ENCODE measurements around the gene RARRES1. TPM values are rescaled to one million over a fixed set of nuclear protein-coding genes. Genes with fewer than 3 reads are reported as not detected.

The RARRES1 gene
- total and polyA plus RNA-seq, 4 donors = 36.3 to 110 (median 51.6) TPM

DNA sequence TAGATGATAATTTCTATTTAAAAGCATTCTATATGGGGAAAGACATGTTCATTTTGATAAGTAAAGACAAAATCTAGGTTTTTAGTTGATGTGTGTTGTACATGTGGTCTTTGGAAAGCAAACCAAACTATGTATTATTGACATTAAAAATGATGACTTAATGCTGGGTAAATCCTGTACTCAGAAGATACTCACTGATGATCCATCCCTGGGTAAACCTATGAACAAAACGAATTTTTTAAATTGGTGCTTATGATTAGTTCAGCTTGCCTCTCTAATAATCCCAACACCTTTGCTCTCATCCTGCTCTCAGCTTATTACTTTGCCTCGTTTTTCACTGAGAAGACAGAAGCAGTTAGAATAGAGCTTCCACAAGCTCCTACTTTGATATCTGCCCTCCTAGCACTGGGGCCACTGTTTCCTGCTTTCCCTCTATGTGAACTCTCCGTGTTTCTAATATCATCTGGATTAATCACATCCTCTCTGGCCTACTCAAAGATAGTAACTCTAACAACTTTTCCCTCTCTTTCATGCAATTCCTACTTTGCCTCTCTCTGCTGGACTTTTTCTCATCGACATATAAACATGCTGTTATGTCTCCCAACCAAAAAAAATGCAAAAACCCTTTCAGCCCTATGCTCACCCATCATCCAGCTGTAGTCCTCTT, 29.3 kb downstream of the RARRES1 start:
- no peak overlapping the region for H3K4me3 ChIP-seq
- H3K27me3 ChIP-seq (ENCODE audit: control insufficient read depth in 3 of 3, insufficient read depth in 3 of 3, low read length in 2 of 3) = no peaks in the 10 kb centered on the region
- ATAC-seq (ENCODE audit: insufficient read depth, low FRiP score) (no peak), DNase-seq (no peak)
- 70 to 80% methylated on average over 4 of the region's 4 CpGs for WGBS, 2 donors
- TF ChIP-seq, protein P1, sequence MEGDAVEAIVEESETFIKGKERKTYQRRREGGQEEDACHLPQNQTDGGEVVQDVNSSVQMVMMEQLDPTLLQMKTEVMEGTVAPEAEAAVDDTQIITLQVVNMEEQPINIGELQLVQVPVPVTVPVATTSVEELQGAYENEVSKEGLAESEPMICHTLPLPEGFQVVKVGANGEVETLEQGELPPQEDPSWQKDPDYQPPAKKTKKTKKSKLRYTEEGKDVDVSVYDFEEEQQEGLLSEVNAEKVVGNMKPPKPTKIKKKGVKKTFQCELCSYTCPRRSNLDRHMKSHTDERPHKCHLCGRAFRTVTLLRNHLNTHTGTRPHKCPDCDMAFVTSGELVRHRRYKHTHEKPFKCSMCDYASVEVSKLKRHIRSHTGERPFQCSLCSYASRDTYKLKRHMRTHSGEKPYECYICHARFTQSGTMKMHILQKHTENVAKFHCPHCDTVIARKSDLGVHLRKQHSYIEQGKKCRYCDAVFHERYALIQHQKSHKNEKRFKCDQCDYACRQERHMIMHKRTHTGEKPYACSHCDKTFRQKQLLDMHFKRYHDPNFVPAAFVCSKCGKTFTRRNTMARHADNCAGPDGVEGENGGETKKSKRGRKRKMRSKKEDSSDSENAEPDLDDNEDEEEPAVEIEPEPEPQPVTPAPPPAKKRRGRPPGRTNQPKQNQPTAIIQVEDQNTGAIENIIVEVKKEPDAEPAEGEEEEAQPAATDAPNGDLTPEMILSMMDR (IDR thresholded peaks at IDR 0.05; ENCODE audit: control extremely low read depth, extremely low read depth) = no peak
- no peak overlapping the region for H3K9ac ChIP-seq (ENCODE audit: insufficient read depth in 1 of 2, low read length in 2 of 2)
- peaks cover 0 to 14% (median 7%) of the 10 kb centered on the region in 5 donors for H3K4me1 ChIP-seq (ENCODE audit: control insufficient read depth in 5 of 5, insufficient read depth in 5 of 5, low read length in 5 of 5)
- no peaks in the 10 kb centered on the region for H3K9me3 ChIP-seq (ENCODE audit: control insufficient read depth in 4 of 4, insufficient read depth in 3 of 4, low read length in 3 of 4)
- H3K27ac ChIP-seq (ENCODE audit: low read depth in 1 of 2, low read length in 1 of 2) = no peak overlapping the region
- H3K36me3 ChIP-seq (ENCODE audit: control insufficient read depth in 4 of 4, insufficient read depth in 4 of 4, low read length in 4 of 4) = peaks cover 4 to 47% (median 21%) of the 10 kb centered on the region in 4 donors

DNA sequence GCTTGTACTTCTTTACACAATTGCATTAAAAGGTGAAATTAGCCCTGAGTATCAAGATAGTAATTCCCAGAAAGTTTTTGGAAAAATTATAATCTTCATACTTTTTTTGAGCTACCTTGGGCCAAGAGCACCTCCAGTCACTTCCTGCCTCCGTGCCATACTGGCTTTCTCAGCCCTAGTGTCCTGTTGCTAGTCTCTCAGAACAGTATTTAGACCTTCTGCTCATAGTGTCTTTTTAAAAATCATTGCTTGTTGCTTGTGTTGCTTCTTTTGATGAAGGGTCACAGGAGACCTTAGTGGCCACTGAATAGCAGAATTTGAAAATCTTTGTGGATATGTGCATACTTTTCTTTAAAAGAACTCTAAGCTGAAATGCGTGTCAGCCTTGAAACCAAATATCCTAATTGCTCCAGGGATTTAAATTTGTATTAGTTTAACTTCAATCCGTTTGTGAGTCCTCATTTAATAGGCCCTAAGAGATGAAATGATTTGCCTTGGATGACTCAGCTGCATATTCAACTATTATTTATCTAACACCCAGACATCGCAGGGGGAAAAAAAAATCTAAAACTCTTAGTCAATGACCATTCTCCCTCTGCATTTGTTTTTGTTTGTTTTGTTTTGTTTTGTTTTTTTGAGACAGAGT, 30.7 kb downstream of the RARRES1 start:
- no peak overlapping the region for H3K27ac ChIP-seq (ENCODE audit: low read depth in 1 of 2, low read length in 1 of 2)
- 86 to 89% methylated on average over 4 of the region's 4 CpGs for WGBS, 2 donors
- H3K4me1 ChIP-seq (ENCODE audit: control insufficient read depth in 5 of 5, insufficient read depth in 5 of 5, low read length in 5 of 5) = peaks cover 0 to 14% (median 7%) of the 10 kb centered on the region in 5 donors
- H3K36me3 ChIP-seq (ENCODE audit: control insufficient read depth in 4 of 4, insufficient read depth in 4 of 4, low read length in 4 of 4) = peaks cover 4 to 43% (median 20%) of the 10 kb centered on the region in 4 donors
- H3K9ac ChIP-seq (ENCODE audit: insufficient read depth in 1 of 2, low read length in 2 of 2) = no peak overlapping the region
- no peak for DNase-seq
- ATAC-seq (ENCODE audit: insufficient read depth, low FRiP score) = no peak
- TF ChIP-seq, protein P1 (IDR thresholded peaks at IDR 0.05; ENCODE audit: control extremely low read depth, extremely low read depth) = no peak
- no peak overlapping the region for H3K4me3 ChIP-seq
- H3K9me3 ChIP-seq (ENCODE audit: control insufficient read depth in 4 of 4, insufficient read depth in 3 of 4, low read length in 3 of 4) = no peaks in the 10 kb centered on the region
- H3K27me3 ChIP-seq (ENCODE audit: control insufficient read depth in 3 of 3, insufficient read depth in 3 of 3, low read length in 2 of 3) = no peaks in the 10 kb centered on the region

DNA sequence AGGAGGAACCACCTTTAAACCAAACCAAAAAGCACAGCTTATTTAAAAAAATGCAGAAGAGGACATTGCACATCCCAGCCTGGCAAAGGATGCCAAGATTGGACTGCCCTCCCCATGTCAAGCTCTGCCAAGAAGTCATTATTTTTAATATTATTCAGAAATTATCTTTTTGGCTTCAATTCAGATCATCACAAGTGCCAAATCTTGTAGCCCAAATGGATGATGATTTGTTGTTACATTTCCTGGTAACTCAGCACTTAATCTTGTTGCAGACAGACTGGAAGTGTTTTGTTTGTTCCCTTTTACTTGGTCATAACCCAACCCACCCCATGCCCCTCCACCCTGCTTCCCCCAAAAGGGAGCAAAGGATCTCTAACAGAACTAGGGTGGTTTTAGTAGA, 31.7 kb downstream of the RARRES1 start:
- no peaks in the 10 kb centered on the region for H3K27me3 ChIP-seq (ENCODE audit: control insufficient read depth in 3 of 3, insufficient read depth in 3 of 3, low read length in 2 of 3)
- H3K4me3 ChIP-seq = no peak overlapping the region
- no peaks in the 10 kb centered on the region for H3K9me3 ChIP-seq (ENCODE audit: control insufficient read depth in 4 of 4, insufficient read depth in 3 of 4, low read length in 3 of 4)
- ATAC-seq (ENCODE audit: insufficient read depth, low FRiP score) (peak; percentile 40), DNase-seq (peak in 2 of 3 donors; percentile 44 to 59)
- H3K9ac ChIP-seq (ENCODE audit: insufficient read depth in 1 of 2, low read length in 2 of 2) = no peak overlapping the region
- H3K27ac ChIP-seq (ENCODE audit: low read depth in 1 of 2, low read length in 1 of 2) = no peak overlapping the region
- peaks cover 5 to 36% (median 16%) of the 10 kb centered on the region in 4 donors for H3K36me3 ChIP-seq (ENCODE audit: control insufficient read depth in 4 of 4, insufficient read depth in 4 of 4, low read length in 4 of 4)
- H3K4me1 ChIP-seq (ENCODE audit: control insufficient read depth in 5 of 5, insufficient read depth in 5 of 5, low read length in 5 of 5) = peaks cover 0 to 14% (median 7%) of the 10 kb centered on the region in 5 donors
- TF ChIP-seq, protein P1 (IDR thresholded peaks at IDR 0.05; ENCODE audit: control extremely low read depth, extremely low read depth) = no peak
